ENCODE data around the gene AQR.
A peak's percentile ranks its signal among the peaks of the same experiment; 100 is the strongest.

The AQR gene

DNA sequence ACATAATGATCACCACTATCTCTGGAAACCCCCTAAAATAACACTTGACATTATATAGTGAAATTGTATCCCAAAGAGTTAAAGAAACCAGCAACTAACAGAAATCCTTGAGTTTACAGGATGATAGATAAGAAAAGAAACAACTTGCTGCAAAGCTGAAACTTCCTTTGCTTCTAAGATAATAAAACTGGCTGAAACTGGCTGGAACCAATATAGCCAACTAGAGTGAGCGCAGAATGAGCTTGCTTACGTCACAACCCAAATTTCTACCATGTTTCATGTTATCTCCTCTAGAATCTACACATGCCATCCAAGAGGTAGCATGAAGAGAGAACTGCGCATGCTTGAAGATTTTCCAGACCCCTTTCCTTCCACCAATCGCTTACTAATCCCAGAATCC lies 90.4 kb downstream of the AQR start:
- DNase-seq (ENCODE audit: low read depth) = no peak

DNA sequence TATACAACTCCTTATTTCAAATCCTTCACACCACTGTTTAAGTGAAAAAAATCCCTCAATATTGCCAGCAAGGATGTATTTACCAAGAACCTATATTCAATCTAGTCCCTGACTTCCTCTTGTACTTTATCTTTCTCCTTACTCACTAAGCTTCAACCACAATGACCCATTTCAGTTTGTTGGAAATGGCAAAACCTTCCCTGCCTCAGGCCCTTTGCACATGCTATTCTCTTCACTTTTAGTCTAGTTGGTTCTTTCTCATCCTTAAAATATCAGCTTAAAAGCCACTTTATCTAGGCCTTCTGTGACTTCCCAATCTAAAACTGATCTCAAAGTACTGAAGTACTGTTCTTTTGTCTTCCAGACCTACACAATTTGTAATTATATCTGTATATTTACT lies 92.9 kb downstream of the AQR start:
- no peak for DNase-seq (ENCODE audit: low read depth)

- DNase-seq (ENCODE audit: low read depth) = no peak
Observed at GRCh38 chr15:34869110-34869509, 100.4 kb downstream of the AQR start.

DNA sequence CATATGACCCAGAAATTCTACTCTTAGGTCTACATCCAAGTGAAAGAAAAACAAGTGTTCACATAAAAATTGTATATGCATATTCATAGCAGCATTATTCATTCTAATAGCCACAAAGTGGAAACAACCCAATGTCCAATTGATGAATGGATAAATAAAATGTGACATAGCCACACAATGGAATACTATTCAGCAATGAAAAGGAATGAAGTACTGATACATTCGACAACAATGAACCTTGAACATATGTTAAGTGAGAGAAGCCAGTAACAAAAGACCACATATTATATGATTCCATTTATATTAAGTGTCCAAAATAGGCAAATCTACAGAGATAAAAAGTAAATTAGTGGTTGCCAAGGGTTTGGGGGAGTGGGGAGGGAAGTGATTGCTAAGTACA lies 104.0 kb downstream of the AQR start:
- no peak for DNase-seq (ENCODE audit: low read depth)

DNA sequence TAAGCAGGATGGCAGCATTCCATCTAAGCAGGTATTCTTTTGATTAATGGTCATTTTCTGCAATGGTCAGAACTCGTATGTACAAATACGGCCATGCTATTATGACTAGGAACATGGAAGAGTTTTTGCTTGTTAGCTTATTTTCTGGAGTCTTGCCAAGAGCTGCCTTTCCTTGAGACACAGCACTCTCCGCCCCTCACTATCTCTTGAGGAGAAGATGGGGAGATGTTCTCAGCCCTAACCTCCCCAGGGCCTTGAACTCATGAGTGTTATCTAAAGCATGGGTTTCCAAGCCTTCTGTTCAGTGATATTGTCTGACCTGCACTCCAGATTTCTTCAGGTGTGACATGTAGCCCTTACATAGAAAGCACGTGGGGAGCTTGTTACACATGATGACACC lies 108.3 kb downstream of the AQR start:
- DNase-seq (ENCODE audit: low read depth) = no peak

DNA sequence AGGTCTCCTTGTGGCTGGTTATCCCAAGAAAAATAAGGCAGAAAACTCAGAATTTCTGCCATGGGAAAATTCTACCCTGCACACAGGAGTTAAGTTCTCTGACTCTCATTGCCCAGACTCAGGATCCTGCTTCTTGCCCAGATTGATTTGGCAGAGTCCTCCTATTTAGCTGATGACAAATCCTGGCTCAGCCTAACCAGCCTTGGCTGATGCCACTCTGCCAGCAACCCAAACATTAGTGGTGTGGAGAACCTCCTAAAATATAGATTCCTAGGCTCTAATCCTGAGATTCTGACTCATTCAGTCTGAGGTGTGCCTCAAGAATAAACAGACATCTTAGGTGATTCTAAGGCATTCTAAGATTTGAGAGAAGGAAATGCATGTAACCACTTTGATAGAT lies 113.6 kb downstream of the AQR start:
- peak; percentile 7 for DNase-seq (ENCODE audit: low read depth)

DNA sequence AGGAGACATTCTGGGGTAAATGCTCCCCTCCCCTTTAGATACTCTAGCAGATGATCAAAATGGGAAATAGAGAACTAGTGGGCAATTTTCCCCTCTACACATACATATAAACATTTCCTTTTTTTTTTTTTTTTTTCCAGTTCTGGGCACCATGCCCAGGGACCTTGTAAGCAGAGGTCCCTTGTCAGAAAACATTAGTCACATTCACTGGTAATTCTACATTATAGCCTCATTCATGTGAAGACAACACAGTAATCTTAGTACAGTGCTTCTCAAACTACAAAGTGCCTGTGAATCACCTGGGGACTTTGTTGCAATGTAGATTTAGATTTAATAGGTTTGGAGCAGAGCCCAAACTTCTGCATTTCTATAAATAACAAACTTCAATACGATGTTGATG lies 114.1 kb downstream of the AQR start:
- peak; percentile 85 for DNase-seq (ENCODE audit: low read depth)

DNA sequence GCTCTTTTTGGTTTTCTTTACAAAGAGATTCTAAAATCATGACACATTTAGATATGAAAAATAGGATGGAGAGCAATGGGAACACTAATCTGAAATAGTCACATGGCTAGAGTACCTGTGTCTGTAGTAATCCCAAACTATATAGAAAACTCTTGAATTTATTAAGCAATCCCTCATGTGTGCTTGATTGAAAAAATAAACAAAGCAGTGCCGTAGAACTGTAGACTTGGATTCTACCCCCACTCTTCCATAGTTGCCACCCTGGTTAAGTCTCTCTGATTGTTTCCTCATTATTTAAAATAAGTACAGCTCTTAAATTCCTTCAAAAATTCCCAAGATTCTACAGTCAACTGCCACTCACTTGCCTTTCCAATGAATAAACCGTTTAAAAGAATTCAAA lies 115.3 kb downstream of the AQR start:
- DNase-seq (ENCODE audit: low read depth) = no peak

DNA sequence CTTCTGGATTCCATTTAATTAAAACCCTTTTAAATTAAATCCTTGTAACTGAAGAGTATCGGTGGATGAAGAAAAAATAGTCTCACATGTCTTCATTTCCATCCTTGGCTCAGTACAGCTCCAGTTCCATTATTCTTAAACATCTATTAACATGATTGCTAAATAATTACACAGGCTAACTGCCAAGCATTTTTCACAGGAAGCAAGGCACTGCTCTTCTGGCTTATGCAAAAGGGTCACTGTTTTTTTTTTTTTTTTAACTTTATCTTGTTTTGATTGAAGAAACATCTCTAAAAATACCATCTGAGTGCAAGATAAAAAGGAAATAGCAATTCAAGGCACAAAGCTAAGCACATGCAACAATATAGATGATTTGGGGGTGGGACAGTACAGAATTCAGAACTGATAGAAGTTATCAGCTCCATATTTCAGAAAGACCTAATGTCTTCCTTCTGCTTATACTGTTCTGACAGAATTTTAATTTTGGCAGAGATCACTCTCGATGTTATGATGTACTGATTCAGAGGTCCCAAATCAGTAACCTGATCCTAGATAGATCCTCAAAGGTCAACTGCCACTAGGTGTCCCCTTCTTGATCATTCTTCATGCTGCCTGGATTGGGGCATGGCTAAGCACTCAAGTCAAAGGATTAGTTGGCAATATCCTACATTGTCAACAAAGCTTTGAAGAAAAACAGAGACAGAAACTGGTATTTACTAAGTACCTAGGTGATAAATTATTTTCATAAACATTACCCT lies 116.4 kb downstream of the AQR start:
- peak; percentile 66 for DNase-seq (ENCODE audit: low read depth)

DNA sequence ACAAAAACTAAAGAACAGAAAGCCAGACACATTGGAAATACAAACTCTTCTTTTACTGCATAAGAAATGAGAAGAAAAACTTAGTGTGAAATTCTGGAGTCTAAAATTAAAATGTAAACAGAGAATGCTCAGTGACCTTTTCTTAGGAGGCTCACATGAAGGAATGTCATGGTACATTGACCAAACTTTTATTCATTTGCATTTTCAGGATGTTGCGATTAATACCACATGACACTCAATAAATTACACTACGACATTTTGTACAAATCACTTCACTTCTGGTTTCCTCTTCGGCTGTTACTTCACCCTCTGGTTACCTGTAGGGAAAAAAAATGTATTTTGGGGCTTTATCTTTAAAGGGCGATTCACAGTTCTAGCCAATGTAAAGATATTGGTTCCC lies 117.8 kb downstream of the AQR start:
- DNase-seq (ENCODE audit: low read depth) = no peak

GRCh38 chr15:34851007-34851406 lies 118.5 kb downstream of the AQR start:
- DNase-seq (ENCODE audit: low read depth) = no peak

GRCh38 chr15:34850121-34850520 lies 119.4 kb downstream of the AQR start:
- DNase-seq (ENCODE audit: low read depth) = no peak

DNA sequence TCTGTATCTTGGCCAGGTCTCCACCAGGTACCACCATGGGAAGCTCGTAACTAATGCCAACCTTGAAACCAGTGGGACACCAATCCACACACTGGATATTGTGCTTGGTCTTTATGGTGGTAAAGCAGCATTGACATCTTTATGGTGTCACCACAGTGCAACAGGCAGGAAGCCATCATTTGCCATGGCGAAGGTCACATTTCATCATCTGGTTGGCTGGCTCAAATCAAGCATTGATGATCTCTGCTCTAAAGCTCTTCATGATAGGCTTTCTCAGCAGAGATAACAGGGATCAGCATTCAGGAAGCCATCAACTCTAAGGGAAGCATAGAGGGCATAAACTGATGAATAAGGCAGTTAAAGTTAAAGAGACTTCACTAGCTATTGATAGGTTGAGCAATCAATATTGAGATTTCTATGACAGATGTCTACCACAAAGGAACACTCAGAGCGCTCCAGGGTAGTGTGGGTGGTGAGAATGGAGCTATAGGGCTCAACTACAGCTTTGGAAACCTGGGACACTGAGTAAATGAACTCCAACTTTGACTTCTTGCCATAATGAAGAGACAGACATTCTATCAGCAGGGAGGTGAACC lies 120.1 kb downstream of the AQR start:
- DNase-seq (ENCODE audit: low read depth) = no peak

DNA sequence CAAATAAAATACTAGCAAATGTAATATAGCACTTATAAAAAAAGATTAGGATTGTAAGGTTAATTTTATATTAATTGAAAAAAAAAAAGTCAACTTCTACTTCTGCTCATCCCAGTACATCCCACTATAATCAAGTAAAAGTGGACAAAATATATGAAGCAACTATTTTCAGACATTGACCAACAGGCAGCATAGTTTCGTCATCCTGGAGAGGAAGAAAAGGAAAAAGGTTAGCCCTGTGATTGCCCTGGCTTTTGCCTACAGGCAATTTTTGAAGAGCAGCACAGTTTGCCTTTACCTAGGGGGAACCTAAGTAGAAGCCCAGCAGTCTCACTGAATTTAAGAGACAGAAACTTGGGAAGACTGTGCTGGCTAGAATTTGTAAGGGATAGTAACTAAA lies 121.9 kb downstream of the AQR start:
- DNase-seq (ENCODE audit: low read depth) = peak; percentile 33

GRCh38 chr15:34841262-34841725 lies 128.2 kb downstream of the AQR start:
- no peak for DNase-seq (ENCODE audit: low read depth)

DNA sequence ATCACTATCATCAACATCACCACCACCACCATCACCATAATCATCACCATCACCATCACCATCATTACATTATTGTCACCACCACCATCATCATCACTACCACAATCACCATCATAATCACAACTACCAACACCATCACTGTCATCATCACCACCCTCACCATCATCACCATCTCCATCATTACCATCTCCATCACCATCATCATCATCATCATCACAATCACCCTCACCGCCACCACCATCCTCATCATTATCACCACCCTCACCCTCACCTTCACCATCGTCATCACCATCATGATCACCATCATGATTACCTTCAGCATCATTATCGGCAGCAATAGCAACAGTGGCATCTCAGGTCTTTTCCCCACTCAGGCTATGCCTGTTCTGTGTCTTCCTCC lies 131.3 kb downstream of the AQR start:
- DNase-seq (ENCODE audit: low read depth) = no peak

DNA sequence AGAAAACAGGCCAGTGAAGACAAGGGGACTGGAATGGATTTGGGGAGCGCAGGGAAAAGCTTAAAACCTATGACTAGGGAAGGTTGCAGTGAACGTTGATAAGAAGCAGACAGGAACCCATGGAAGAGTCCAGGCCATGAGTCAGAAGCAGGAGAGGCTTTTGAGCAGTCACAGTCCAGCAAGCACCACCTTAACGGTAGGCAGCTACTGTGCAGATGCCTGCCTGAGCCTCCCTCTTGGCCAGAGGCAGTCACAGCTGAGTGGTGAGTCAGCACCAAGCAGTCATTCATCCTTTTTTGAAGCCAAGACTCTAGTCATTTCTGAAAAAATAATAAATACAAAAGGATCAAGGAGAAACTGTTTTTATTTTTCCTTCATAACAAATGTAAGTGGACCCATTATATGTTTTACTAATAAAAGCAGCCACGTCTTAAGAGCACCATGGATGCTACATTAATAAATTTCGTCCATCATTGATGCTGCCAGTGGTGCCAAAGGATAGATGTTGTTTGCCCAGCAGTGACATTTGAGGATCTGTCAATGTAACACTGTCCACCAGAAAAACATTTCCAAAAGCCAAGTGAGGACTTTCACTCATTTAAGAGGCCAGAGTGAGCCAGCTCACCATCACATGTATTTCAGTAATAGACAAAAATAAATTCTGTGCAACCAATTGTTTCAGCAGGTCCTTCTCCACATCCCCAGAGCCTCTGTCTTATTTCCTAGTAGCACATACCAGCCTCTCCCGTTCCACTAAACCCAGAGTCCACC lies 132.1 kb downstream of the AQR start:
- DNase-seq (ENCODE audit: low read depth) = peak; percentile 83

DNA sequence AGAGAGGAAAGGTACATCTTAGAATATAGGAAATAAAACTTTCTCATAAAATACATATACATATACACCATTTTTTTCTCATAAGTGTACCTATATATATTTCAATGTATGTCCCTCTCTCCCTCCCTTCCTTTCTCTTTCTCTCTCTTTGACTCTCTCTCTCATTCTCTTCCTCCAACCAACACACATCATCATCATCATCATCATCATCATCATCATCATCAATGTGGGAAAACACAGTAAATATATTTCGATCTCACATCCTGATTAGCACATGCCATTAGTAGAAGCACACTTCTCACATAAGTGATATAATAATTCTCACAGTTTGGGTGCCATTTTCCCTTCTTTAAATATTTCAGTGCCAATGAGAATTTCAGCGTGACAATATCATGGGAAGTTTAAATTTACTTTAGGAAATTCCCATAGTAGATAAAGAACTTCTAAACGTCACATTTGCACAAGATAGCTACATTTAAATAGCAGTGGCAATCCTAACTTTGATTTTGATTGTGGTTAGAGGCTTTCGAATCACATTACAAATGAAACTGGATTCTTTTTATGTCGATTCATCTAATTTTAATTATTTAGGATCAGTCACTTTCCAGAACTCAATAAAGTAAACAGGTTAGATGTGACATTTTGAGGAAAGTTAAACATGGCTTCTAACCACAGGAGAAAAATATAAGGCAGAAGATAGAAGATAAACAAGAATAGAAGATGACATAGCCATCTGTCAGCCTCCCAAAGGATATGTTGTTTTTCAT lies 141.2 kb downstream of the AQR start:
- DNase-seq (ENCODE audit: low read depth) = no peak

DNA sequence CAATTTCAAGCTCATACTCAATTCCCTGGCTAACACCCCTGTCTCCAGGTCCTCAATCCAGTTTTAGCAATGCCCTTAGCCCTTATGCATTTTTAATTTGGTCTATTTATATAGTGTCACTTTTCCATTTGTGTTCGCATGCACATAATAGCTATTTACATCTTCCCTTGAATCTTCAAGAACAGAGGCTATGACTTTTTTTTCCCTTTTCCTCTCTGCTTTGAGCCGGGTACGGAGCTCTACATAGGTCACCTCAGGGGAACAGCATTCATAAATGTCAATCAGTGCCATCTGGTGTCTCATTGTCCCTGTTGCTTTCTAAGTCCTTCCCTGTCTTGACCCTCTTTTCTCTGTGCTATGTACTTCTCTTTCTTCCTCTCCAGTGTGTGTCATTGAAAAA lies 147.7 kb downstream of the AQR start:
- no peak for DNase-seq (ENCODE audit: low read depth)

DNA sequence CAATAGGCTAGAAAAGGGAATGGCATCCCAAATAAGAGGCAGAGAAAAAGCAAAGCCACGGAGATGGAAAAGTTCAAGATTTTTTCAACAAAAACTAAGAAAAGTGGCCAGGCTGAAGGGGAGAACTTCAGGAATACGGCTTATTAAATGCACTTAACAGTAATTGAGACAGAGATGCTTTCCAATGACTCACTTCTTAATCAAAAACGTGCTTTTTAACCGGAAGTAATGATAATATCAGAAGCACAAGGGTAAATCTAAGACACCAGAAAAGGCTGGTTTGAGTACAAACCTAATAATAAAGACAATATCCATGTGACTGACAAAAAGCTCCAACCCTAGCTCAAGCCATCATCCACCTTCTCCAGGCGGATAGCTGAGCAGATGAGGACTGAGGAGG lies 149.4 kb downstream of the AQR start:
- no peak for DNase-seq (ENCODE audit: low read depth)

DNA sequence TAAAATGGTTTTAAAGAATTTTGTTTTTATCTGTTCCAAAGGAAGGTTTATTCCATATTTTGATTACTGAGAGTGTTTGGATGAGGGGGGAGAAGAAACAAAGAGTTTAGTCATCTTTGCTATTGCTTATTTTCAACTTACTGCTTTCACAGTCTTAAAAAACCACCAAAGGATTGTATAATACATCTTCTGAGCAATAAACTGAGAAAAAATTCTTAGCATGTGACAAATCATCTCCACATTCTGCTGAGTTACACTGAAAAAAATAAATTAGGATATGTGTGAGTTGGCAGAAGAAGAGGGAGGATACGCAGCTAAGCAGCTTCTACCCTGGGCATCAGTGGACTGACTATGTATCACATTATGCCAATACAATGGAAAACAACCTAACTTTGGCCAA lies 151.0 kb downstream of the AQR start:
- DNase-seq (ENCODE audit: low read depth) = peak; percentile 40

- DNase-seq (ENCODE audit: low read depth) = peak; percentile 27
Observed at GRCh38 chr15:34815836-34816235, 153.7 kb downstream of the AQR start.

All from iris pigment epithelial cell (primary cell).